GM23338 (cell line): ENCODE data around the gene CES3. TPM values are rescaled to one million over a fixed set of nuclear protein-coding genes. Genes with fewer than 3 reads are reported as not detected.

ENCODE experiments used
- ATAC-seq: fragments of 200-7000 bp; cut with Tn5 transposase; 3 replicates; pipeline ENCODE4 v1.9.1; 2020
- DNase-seq: peaks from one replicate; pipeline ENCODE4 v3.0.0-alpha.2; 2015; ENCODE audit warnings: low spot score
- H2AFZ ChIP-seq: fragments of 200-600 bp; sonication (generic); 2 replicates; pipeline ENCODE4 v1.8.0; 2016; ENCODE audit warnings: antibody characterized with exemption, mild to moderate bottlenecking, moderate library complexity
- H3F3A ChIP-seq: fragments of 200-600 bp; sonication (generic); replicated peaks from 2 replicates; pipeline ENCODE4 v1.8.0; 2017; ENCODE audit warnings: antibody characterized with exemption, mixed run types, low read depth
- H3K27ac ChIP-seq: fragments of 200-600 bp; sonication (generic); 2 replicates; pipeline ENCODE4 v1.6.1; 2016; ENCODE audit warnings: low read depth
- H3K27me3 ChIP-seq: fragments of 200-600 bp; sonication (generic); 2 replicates; pipeline ENCODE4 v1.8.0; 2016; ENCODE audit warnings: mild to moderate bottlenecking, mixed run types, moderate library complexity; ENCODE audit not compliant: insufficient read depth
- H3K36me3 ChIP-seq: fragments of 200-600 bp; sonication (generic); 2 replicates; pipeline ENCODE4 v1.8.0; 2016; ENCODE audit warnings: mild to moderate bottlenecking; ENCODE audit not compliant: insufficient read depth
- H3K4me1 ChIP-seq: fragments of 200-600 bp; sonication (generic); 2 replicates; pipeline ENCODE4 v1.8.0; 2016; ENCODE audit warnings: mild to moderate bottlenecking, moderate library complexity; ENCODE audit not compliant: insufficient read depth
- H3K4me2 ChIP-seq: fragments of 200-600 bp; sonication (generic); 2 replicates; pipeline ENCODE4 v1.7.1; 2017; ENCODE audit warnings: mixed run types
- H3K4me3 ChIP-seq: fragments of 200-600 bp; sonication (generic); 2 replicates; pipeline ENCODE4 v1.6.1; 2016; ENCODE audit warnings: mixed run types
- H3K79me2 ChIP-seq: fragments of 200-600 bp; sonication (generic); replicated peaks from 2 replicates; pipeline ENCODE4 v1.8.0; 2017; ENCODE audit warnings: mild to moderate bottlenecking; ENCODE audit not compliant: insufficient read depth
- H3K9me2 ChIP-seq: fragments of 200-600 bp; sonication (generic); 2 replicates; pipeline ENCODE4 v1.8.0; 2017; ENCODE audit not compliant: insufficient read depth
- H4K20me1 ChIP-seq: fragments of 200-600 bp; sonication (generic); replicated peaks from 2 replicates; pipeline ENCODE4 v1.8.0; 2017; ENCODE audit warnings: mild to moderate bottlenecking; ENCODE audit not compliant: insufficient read depth
- H3K27ac Mint-ChIP-seq: 2 replicates; pipeline ENCODE4 v1.8.0; 2020; ENCODE audit warnings: inconsistent platforms, mild to moderate bottlenecking, moderate library complexity, mixed read lengths
- H3K27me3 Mint-ChIP-seq: 3 replicates; pipeline ENCODE4 v1.8.0; 2022; ENCODE audit warnings: low read depth, mild to moderate bottlenecking, moderate library complexity, mixed read lengths, inconsistent platforms; ENCODE audit not compliant: insufficient read depth, poor library complexity
- H3K36me3 Mint-ChIP-seq: 3 replicates; pipeline ENCODE4 v1.8.0; 2021; ENCODE audit warnings: low read depth, mild to moderate bottlenecking, inconsistent platforms, moderate library complexity, mixed read lengths
- H3K4me1 Mint-ChIP-seq: 3 replicates; pipeline ENCODE4 v1.8.0; 2020; ENCODE audit warnings: mild to moderate bottlenecking, inconsistent platforms, mixed read lengths
- H3K4me3 Mint-ChIP-seq: 3 replicates; pipeline ENCODE4 v1.8.0; 2021; ENCODE audit warnings: moderate library complexity, mild to moderate bottlenecking, inconsistent platforms, mixed read lengths
- H3K9me3 Mint-ChIP-seq: 3 replicates; pipeline ENCODE4 v1.8.0; 2020; ENCODE audit warnings: moderate library complexity, mild to moderate bottlenecking, inconsistent platforms, mixed read lengths
- CREB1 ChIP-seq: fragments of 250-450 bp; sonication (Bioruptor Pico); IDR thresholded peaks from 2 replicates; pipeline ENCODE4 v1.5.0; 2020; ENCODE audit warnings: low read depth, mild to moderate bottlenecking, moderate library complexity
- ETS1 ChIP-seq: IDR thresholded peaks from 2 replicates; pipeline ENCODE4 v1.6.1; 2016; ENCODE audit warnings: antibody characterized with exemption
- EZH2 ChIP-seq: fragments of 200-600 bp; sonication (generic); IDR thresholded peaks from one replicate; pipeline ENCODE4 v1.8.0; 2017; ENCODE audit warnings: antibody characterized with exemption, mild to moderate bottlenecking, low read depth; ENCODE audit not compliant: unreplicated experiment
- JUNB ChIP-seq: IDR thresholded peaks from one replicate; pipeline ENCODE4 v1.6.1; 2016; ENCODE audit warnings: antibody characterized with exemption; ENCODE audit not compliant: unreplicated experiment
- NANOG ChIP-seq: IDR thresholded peaks from 2 replicates; pipeline ENCODE4 v1.6.1; 2016; ENCODE audit warnings: antibody characterized with exemption, borderline replicate concordance
- ZNF462 ChIP-seq: fragments of 250-450 bp; sonication (Bioruptor Pico); IDR thresholded peaks from 2 replicates; pipeline ENCODE4 v1.5.0; 2020; ENCODE audit warnings: mild to moderate bottlenecking, moderate library complexity
- polyA plus RNA-seq: library from polyadenylated mRNA; unstranded; fragments of >200 nt; fragmentation: Nextera tagmentation; extraction: Ambion mirVana; gene quantifications from 2 replicates; pipeline ENCODE4 v1.2.1, GENCODE V29; 2016
- total RNA-seq: library from RNA; depleted of rRNA; stranded (reverse); fragments of >200 nt; shearing (Covaris generic); gene quantifications from 2 replicates; pipeline ENCODE4 v1.2.3, GENCODE V29; 2014

CES3 gene
- total and polyA plus RNA-seq, 2 experiments from 2014 or later: 0.55 to 1.0 TPM

GRCh38 chr16:66972983-66973382 is 11.9 kb downstream of the CES3 start:
- no peaks in the 10 kb centered on the region for H3K79me2 ChIP-seq
- TF ChIP-seq ZNF462 (CRISPR knock-in tag) (no peak), EZH2 (no peak), CREB1 (CRISPR knock-in tag) (no peak), ETS1 (no peak), NANOG (no peak), JUNB (no peak)
- H3K4me1 ChIP-seq: no peaks in the 10 kb centered on the region
- H3K4me2 ChIP-seq: no peak overlapping the region
- H3K27me3 ChIP-seq: no peaks in the 10 kb centered on the region
- H3F3A ChIP-seq: no peaks in the 10 kb centered on the region
- no peak overlapping the region for H3K4me3 Mint-ChIP-seq
- ATAC-seq (no peak), DNase-seq (no peak)
- H2AFZ ChIP-seq: no peak overlapping the region
- H3K36me3 Mint-ChIP-seq: no peaks in the 10 kb centered on the region
- H3K27ac ChIP-seq: no peak overlapping the region
- H3K4me1 Mint-ChIP-seq: peaks cover 3% of the 10 kb centered on the region; the same call in 1 of the 3 replicates
- H3K9me3 Mint-ChIP-seq: no peaks in the 10 kb centered on the region; the same call in 2 of the 3 replicates
- no peak overlapping the region for H3K27ac Mint-ChIP-seq
- H4K20me1 ChIP-seq: no peaks in the 10 kb centered on the region
- H3K9me2 ChIP-seq: no peaks in the 10 kb centered on the region
- no peaks in the 10 kb centered on the region for H3K36me3 ChIP-seq
- H3K4me3 ChIP-seq: no peak overlapping the region
- peaks cover 8% of the 10 kb centered on the region for H3K27me3 Mint-ChIP-seq
